HUES48 (cell line): ENCODE results near the gene CASZ1.

Experiments used
- H3K27ac ChIP-seq: one replicate; pipeline ENCODE4 v1.7.0; 2013; ENCODE audit warnings: low read depth, low read length, inconsistent platforms
- H3K27me3 ChIP-seq: 2 replicates; pipeline ENCODE4 v1.6.1; 2013; ENCODE audit warnings: mild to moderate bottlenecking, low read length; ENCODE audit not compliant: control insufficient read depth, insufficient read depth
- H3K36me3 ChIP-seq: 2 replicates; pipeline ENCODE4 v1.6.1; 2013; ENCODE audit warnings: low read length; ENCODE audit not compliant: control insufficient read depth, insufficient read depth
- H3K4me1 ChIP-seq: 2 replicates; pipeline ENCODE4 v1.6.1; 2013; ENCODE audit warnings: mild to moderate bottlenecking, low read length; ENCODE audit not compliant: control insufficient read depth, insufficient read depth
- H3K4me3 ChIP-seq: 2 replicates; pipeline ENCODE4 v1.5.1; 2013; ENCODE audit warnings: mild to moderate bottlenecking, low read depth, low read length
- H3K9ac ChIP-seq: 2 replicates; pipeline ENCODE4 v1.6.1; 2013; ENCODE audit warnings: mild to moderate bottlenecking, low read depth, low read length, moderate library complexity
- H3K9me3 ChIP-seq: 2 replicates; pipeline ENCODE4 v1.6.1; 2013; ENCODE audit warnings: low read length; ENCODE audit not compliant: control insufficient read depth, insufficient read depth

Gene CASZ1

DNA sequence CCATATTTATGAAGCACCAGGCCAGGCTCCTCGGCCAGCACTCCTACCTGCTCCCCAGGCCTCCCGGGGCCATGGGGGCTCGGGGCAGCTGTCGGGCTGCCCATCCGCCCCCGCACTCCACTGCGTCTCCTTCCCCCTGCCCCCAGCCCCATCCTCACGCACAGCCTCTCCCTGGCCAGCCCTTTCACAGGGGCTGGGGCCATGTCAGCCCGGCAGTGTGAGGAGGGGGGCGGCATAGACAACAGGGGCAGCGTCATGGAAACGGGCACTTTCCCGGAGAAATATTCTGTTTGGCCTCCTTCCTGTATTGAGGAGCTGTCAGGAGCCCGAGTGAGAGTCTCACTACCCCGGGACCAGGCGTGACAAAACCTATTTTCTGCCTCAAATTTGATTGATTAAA is 87.3 kb downstream of the CASZ1 start:
- no peaks in the 10 kb centered on the region for H3K36me3 ChIP-seq
- no peak overlapping the region for H3K4me3 ChIP-seq
- H3K9me3 ChIP-seq, result no peaks in the 10 kb centered on the region
- H3K9ac ChIP-seq, result no peak overlapping the region
- peaks cover under 1% of the 10 kb centered on the region for H3K27me3 ChIP-seq
- no peak overlapping the region for H3K27ac ChIP-seq
- peaks cover 15% of the 10 kb centered on the region for H3K4me1 ChIP-seq

DNA sequence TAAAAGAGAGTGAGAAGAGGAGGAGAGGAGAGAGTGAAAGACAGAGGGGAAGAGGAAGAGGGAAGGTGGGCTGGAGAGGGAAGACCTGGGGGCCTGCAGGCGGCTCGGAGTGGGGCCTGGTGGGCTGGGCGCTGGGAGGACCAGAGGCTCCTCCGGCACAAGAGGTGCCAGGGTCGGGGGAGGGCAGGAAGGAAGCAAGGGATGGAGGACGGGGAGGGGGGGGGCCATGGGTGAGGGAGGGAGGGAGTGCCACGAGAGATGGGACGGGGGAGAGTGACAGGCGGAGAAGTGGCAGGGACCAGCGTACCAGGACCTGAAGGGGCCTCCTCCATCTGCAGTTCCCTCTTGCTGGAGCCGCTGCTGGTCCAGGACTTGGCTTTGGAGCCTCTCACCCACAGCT is 87.7 kb downstream of the CASZ1 start:
- H3K36me3 ChIP-seq, result no peaks in the 10 kb centered on the region
- H3K4me3 ChIP-seq, result no peak overlapping the region
- no peak overlapping the region for H3K9ac ChIP-seq
- no peak overlapping the region for H3K27ac ChIP-seq
- H3K4me1 ChIP-seq, result peaks cover 20% of the 10 kb centered on the region
- H3K27me3 ChIP-seq, result peaks cover 4% of the 10 kb centered on the region
- H3K9me3 ChIP-seq, result no peaks in the 10 kb centered on the region

- H3K4me3 ChIP-seq, result no peak overlapping the region
- H3K4me1 ChIP-seq, result peaks cover 20% of the 10 kb centered on the region
- peaks cover 9% of the 10 kb centered on the region for H3K27me3 ChIP-seq
- H3K27ac ChIP-seq, result no peak overlapping the region
- no peak overlapping the region for H3K9ac ChIP-seq
- no peaks in the 10 kb centered on the region for H3K36me3 ChIP-seq
- no peaks in the 10 kb centered on the region for H3K9me3 ChIP-seq
Measured at GRCh38 chr1:10707208-10707607, 89.2 kb downstream of the CASZ1 start.

GRCh38 chr1:10706376-10706913 is 90.0 kb downstream of the CASZ1 start:
- Histone ChIP-seq H3K27ac (no peak overlapping the region), H3K27me3 (peaks cover 9% of the 10 kb centered on the region), H3K9ac (no peak overlapping the region), H3K9me3 (no peaks in the 10 kb centered on the region), H3K4me3 (no peak overlapping the region), H3K36me3 (no peaks in the 10 kb centered on the region), H3K4me1 (peaks cover 20% of the 10 kb centered on the region)

- H3K36me3 ChIP-seq, result no peaks in the 10 kb centered on the region
- H3K4me3 ChIP-seq, result no peak overlapping the region
- peaks cover 9% of the 10 kb centered on the region for H3K27me3 ChIP-seq
- no peak overlapping the region for H3K9ac ChIP-seq
- peaks cover 20% of the 10 kb centered on the region for H3K4me1 ChIP-seq
- H3K9me3 ChIP-seq, result no peaks in the 10 kb centered on the region
- H3K27ac ChIP-seq, result no peak overlapping the region
Measured at GRCh38 chr1:10705953-10706352, 90.5 kb downstream of the CASZ1 start.

- Histone ChIP-seq H3K27me3 (peaks cover 9% of the 10 kb centered on the region), H3K4me3 (peak overlapping the region; percentile 38), H3K27ac (peak overlapping the region; percentile 75), H3K9ac (peak overlapping the region; percentile 40), H3K9me3 (no peaks in the 10 kb centered on the region), H3K4me1 (peaks cover 19% of the 10 kb centered on the region), H3K36me3 (no peaks in the 10 kb centered on the region)
Measured at GRCh38 chr1:10704368-10704882, 92.0 kb downstream of the CASZ1 start.

DNA sequence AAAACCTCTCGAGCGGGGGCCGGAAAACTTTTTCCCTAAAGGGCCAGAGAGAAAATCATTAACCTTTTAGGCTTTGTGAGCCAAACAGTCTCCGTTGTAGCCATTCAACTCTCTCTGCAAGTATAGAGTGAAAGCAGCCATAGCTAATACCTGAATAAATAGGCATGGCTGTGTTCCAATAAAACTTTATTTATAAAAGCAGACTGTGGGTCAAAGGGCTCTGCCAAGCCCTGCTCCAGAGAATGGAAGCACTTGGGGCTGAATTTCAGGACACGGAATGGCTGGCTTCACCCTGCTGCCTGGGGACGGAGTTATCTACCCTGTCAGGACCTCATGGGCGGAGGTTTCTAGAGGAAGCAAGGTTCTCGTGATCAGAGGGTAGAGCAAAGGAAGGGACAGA is 92.7 kb downstream of the CASZ1 start:
- Histone ChIP-seq H3K4me3 (peak overlapping the region; percentile 38; the same call in 1 of the 2 replicates), H3K9ac (peak overlapping the region; percentile 40; the same call in 1 of the 2 replicates), H3K9me3 (no peaks in the 10 kb centered on the region), H3K27me3 (peaks cover 11% of the 10 kb centered on the region), H3K27ac (peak overlapping the region; percentile 75), H3K4me1 (peaks cover 20% of the 10 kb centered on the region), H3K36me3 (no peaks in the 10 kb centered on the region)

GRCh38 chr1:10701145-10701544 is 95.3 kb downstream of the CASZ1 start:
- Histone ChIP-seq H3K36me3 (no peaks in the 10 kb centered on the region), H3K27me3 (peaks cover 16% of the 10 kb centered on the region), H3K4me1 (peaks cover 22% of the 10 kb centered on the region), H3K9me3 (no peaks in the 10 kb centered on the region), H3K9ac (no peak overlapping the region), H3K27ac (no peak overlapping the region), H3K4me3 (no peak overlapping the region)

DNA sequence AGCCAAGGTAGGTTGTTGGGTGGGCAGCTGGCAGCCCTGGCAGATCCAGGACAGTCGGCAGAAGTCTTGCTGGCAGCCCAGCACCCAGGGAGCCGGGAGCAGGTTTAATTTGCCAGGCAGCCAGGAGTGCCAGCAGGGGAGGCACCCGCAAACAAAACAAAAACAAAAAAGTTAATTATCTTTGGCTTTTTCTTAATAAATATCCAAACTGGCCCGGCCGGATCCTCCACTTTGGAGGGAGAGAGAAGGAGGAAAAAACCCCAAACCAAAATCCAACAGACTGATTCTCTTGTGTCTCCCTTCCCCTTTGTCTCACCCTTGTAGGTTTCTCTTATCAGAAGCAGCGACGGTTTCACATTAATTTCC is 97.0 kb downstream of the CASZ1 start:
- Histone ChIP-seq H3K27ac (no peak overlapping the region), H3K36me3 (no peaks in the 10 kb centered on the region), H3K9ac (no peak overlapping the region), H3K4me1 (peaks cover 17% of the 10 kb centered on the region), H3K4me3 (no peak overlapping the region), H3K9me3 (no peaks in the 10 kb centered on the region), H3K27me3 (peaks cover 23% of the 10 kb centered on the region)

DNA sequence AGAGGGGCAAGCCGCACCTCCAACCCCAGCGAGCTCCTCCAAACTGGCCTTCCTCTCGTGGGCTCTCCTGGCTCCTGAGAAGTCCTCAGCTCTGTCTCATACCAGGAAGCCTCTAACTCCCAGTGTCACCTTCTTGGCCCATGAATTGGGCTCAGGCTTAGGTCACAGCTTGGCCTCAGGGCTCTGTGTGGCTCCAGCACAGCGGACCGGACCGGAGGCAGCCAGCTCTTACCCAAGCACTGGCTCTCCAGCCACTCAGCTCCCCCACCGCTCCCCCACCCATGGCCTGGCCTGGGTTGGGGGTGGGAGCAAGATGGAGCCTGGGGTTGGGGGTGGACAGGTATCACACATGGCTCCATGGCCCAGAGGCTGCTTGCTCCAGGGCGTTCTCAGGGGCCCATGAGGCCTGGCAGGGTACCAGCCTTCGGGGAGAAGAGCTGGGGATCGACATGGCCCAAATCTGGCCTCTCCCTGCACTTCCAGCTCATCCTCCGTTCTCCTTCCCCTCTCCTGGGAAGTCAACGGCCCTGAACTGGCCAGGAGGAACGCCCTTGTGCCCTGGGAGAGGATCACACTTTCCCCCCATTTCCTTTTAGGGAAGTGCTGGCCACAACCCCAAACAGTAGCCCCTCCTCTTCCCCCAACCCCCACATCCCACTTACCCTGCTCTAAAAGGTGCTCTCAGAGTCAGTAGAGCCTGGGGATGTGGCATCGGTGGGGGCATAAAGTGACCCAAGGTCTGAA is 97.5 kb downstream of the CASZ1 start:
- Histone ChIP-seq H3K9ac (no peak overlapping the region), H3K36me3 (no peaks in the 10 kb centered on the region), H3K9me3 (no peaks in the 10 kb centered on the region), H3K27ac (no peak overlapping the region), H3K4me3 (no peak overlapping the region), H3K4me1 (peaks cover 14% of the 10 kb centered on the region), H3K27me3 (peaks cover 20% of the 10 kb centered on the region)

DNA sequence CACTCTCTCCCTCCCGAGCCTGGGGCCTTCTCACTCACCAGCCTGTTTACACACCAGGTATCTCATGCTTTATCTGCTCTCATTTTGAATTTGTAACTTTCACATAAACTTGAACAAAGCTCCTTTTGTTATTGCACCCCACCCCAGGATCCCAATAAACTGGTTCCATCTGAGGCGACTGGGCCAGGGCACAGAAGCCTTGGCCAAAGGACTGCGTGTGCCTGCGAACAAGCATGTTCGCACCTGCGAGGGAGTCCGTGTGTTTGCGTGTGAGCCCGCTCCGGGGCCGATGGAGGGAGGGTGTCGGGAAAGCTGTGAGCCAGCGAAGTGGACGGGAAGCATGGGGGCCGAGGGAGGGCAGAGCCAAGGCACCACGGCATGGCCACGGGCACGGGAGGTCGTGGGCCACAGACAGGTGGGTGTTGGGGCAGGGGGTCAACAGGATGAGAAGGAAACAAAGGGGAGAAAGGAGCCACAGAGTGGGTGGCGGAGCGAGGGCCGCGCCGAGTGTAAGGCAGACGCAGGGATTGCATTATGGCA is 98.8 kb downstream of the CASZ1 start:
- H3K4me1 ChIP-seq, result 0 out of 2 replicates have a peak, but pooled peaks cover 12% of the 10 kb centered on the region
- no peak overlapping the region for H3K4me3 ChIP-seq
- H3K9me3 ChIP-seq, result no peaks in the 10 kb centered on the region
- no peak overlapping the region for H3K27ac ChIP-seq
- no peaks in the 10 kb centered on the region for H3K36me3 ChIP-seq
- H3K27me3 ChIP-seq, result peaks cover 18% of the 10 kb centered on the region
- no peak overlapping the region for H3K9ac ChIP-seq
